ENCODE data around the gene IGF1R. TPM values are rescaled to one million over a fixed set of nuclear protein-coding genes. Genes with fewer than 3 reads are reported as not detected.

Gene IGF1R
- total and polyA plus RNA-seq, 2 of the 8 experiments (the other 6 are each of a cell fraction or from before 2014, with no cell fraction given) = 32.9 to 109 TPM

DNA sequence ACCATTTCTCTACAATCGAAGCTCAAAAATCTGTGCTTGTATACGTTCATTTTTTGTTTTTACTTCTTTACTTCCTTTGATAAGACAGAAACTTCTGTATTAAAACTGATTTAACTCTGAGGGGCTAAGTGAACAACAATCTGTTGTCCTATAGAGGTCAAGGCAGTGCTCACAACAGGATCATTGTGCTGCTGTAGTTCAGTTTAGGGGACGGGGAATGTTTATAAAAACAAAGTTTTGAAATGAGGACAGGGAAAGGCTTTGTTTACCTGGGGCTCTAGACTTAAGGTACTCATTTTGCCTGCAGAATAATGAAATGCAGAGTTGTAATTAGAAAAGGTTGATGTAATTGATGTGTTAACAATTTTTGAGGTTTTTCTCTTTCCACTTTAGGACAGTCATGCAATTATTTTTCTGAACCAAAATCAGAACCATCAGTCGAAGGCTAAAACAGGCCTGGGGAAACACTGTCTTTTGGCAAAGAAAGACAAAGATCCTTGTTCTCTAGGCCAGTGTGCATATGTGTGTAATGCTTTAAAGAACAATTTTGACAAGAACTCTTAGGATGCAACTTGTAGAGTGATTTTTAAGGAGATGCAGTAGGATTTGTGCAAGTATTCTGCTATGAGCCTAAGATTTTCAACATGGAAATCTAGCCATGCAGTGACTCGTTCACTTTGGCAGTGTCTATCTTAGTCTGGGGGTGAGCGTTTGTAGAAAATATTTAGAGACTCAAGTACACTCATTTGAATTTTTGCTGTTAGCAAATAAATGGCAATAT, 194.0 kb downstream of the IGF1R start:
- H2BK12ac ChIP-seq (ENCODE audit: low read depth, low read length) = no peak overlapping the region
- ChIA-PET CTCF (ENCODE audit: partially characterized antibody) (interaction anchor here (0.6 to 2.4 kb wide), 4 partner anchors 33 to 63 kb away, joined by 3 to 6 read pairs (median 4); no protein-coding TSS in a partner anchor), POLR2A (ENCODE audit: partially characterized antibody) (no interaction called here)
- DNase-seq (ENCODE audit: low read depth in 1 of 2, low spot score in 2 of 2) (no peak), FAIRE-seq (no peak)
- no peak overlapping the region for H3K23ac ChIP-seq (ENCODE audit: insufficient read length)
- no peaks in the 10 kb centered on the region for H3K27me3 ChIP-seq (replicated peaks in 1 of 4; ENCODE audit: control insufficient read depth in 3 of 4, extremely low read depth in 1 of 4, insufficient read depth in 3 of 4, low read length in 3 of 4)
- no peaks in the 10 kb centered on the region for H3K23me2 ChIP-seq (ENCODE audit: low read depth, low read length)
- H3K36me3 ChIP-seq (ENCODE audit: control insufficient read depth in 2 of 4, insufficient read depth in 4 of 4, low read length in 3 of 4) = no peaks in the 10 kb centered on the region
- H4K91ac ChIP-seq (replicated peaks; ENCODE audit: insufficient read length, low read length) = no peak overlapping the region
- no peak overlapping the region for H2BK20ac ChIP-seq (ENCODE audit: low read length)
- 78% methylated on average over 6 of the region's 6 CpGs; no CpG with 5 or more reads in 1 of the 2 experiments for WGBS, 2 experiments (ENCODE audit: extremely low coverage in 1 of 2, insufficient coverage in 1 of 2, insufficient read length in 1 of 2, insufficient replicate concordance in 2 of 2, low coverage in 1 of 2, low lambda C conversion rate in 2 of 2, missing lambda C conversion rate in 1 of 2)
- H4K8ac ChIP-seq (ENCODE audit: extremely low read depth, insufficient read depth, low read length) = no peak overlapping the region
- no peak overlapping the region for H4K5ac ChIP-seq (ENCODE audit: insufficient read length, low read depth, low read length)
- no peak overlapping the region for H3K4me3 ChIP-seq (ENCODE audit: extremely low read depth in 1 of 4, insufficient read depth in 2 of 4, low read depth in 3 of 4, low read length in 4 of 4)
- H3K4ac ChIP-seq (replicated peaks; ENCODE audit: insufficient read length, low read depth, low read length) = no peak overlapping the region
- peaks cover 10 to 94% of the 10 kb centered on the region in 2 experiments for H3K79me2 ChIP-seq (ENCODE audit: control insufficient read depth in 1 of 2, insufficient read depth in 2 of 2, low read length in 2 of 2)
- H3K9me3 ChIP-seq (ENCODE audit: insufficient read depth in 2 of 2, low read depth in 1 of 2, low read length in 1 of 2) = no peaks in the 10 kb centered on the region
- H2AFZ ChIP-seq (ENCODE audit: low read length) = no peak overlapping the region
- H3K4me2 ChIP-seq (ENCODE audit: insufficient read depth in 1 of 2, low read depth in 2 of 2, low read length in 2 of 2) = no peak overlapping the region
- peaks cover 7 to 11% of the 10 kb centered on the region in 2 experiments for H4K20me1 ChIP-seq (replicated peaks in 1 of 2; ENCODE audit: control insufficient read depth in 1 of 2, insufficient read depth in 2 of 2, low read length in 2 of 2)
- no peak overlapping the region for H3K18ac ChIP-seq (ENCODE audit: extremely low read depth, low read length)
- H3K9ac ChIP-seq (replicated peaks in 1 of 4; ENCODE audit: extremely low read depth in 1 of 4, low read depth in 3 of 4, low read length in 3 of 4) = no peak overlapping the region
- no peak overlapping the region for H2BK15ac ChIP-seq (ENCODE audit: low read length)
- H3K56ac ChIP-seq (replicated peaks; ENCODE audit: insufficient read length, low read depth, low read length) = no peak overlapping the region
- no peak overlapping the region for H3K14ac ChIP-seq (ENCODE audit: insufficient read length)
- H2BK5ac ChIP-seq (ENCODE audit: low read depth, low read length) = no peak overlapping the region
- H3K79me1 ChIP-seq (ENCODE audit: low read depth, low read length) = peaks cover 10% of the 10 kb centered on the region
- no peak overlapping the region for H2BK120ac ChIP-seq (replicated peaks; ENCODE audit: low read depth, low read length)
- H3K4me1 ChIP-seq (replicated peaks in 1 of 4; ENCODE audit: control insufficient read depth in 3 of 4, insufficient read depth in 4 of 4, low read length in 3 of 4) = peaks cover 3 to 15% (median 5%) of the 10 kb centered on the region in 4 experiments; a peak in 4 of 7 replicates
- H2AK5ac ChIP-seq (ENCODE audit: low read depth, low read length) = no peak overlapping the region
- H3K27ac ChIP-seq (ENCODE audit: low read depth, low read length) = no peak overlapping the region
- TF ChIP-seq TAF7 (optimal IDR thresholded peaks at IDR 0.05; ENCODE audit: borderline replicate concordance, low read depth, low read length) (no peak), TCF12 (IDR thresholded peaks at IDR 0.05; ENCODE audit: low read depth, low read length) (no peak), CBX5 (IDR thresholded peaks at IDR 0.05; ENCODE audit: low read depth, low read length) (no peak), RAD21 (IDR thresholded peaks at IDR 0.05 in 1 of 2, conservative IDR thresholded peaks at IDR 0.05 in 1 of 2; ENCODE audit: low read depth in 2 of 2, low read length in 2 of 2) (no peak), USF2 (IDR thresholded peaks at IDR 0.05; ENCODE audit: low read length) (no peak), TEAD4 (IDR thresholded peaks at IDR 0.05; ENCODE audit: low read depth, low read length) (no peak), SP2 (IDR thresholded peaks at IDR 0.05; ENCODE audit: low read length) (no peak), SIRT6 (IDR thresholded peaks at IDR 0.05; ENCODE audit: low read length) (no peak), SP1 (IDR thresholded peaks at IDR 0.05; ENCODE audit: low read depth, low read length) (no peak), SP4 (IDR thresholded peaks at IDR 0.05; ENCODE audit: low read length) (no peak), CREB1 (IDR thresholded peaks at IDR 0.05) (no peak), RXRA (IDR thresholded peaks at IDR 0.05; ENCODE audit: insufficient read depth, low read depth, low read length) (no peak)
